Measurements from ENCODE around the gene SLC7A1.

Gene SLC7A1

GRCh38 chr13:29594303-29594709 is 1.2 kb downstream of the SLC7A1 start:
- TF ChIP-seq GATA2 (IDR thresholded peaks at IDR 0.05; ENCODE audit: low read depth, low read length) (no peak), GATA3 (IDR thresholded peaks at IDR 0.05; ENCODE audit: low read depth, low read length) (no peak)

GRCh38 chr13:29593605-29594297 is 1.7 kb downstream of the SLC7A1 start:
- TF ChIP-seq GATA2 (IDR thresholded peaks at IDR 0.05; ENCODE audit: low read depth, low read length) (no peak), GATA3 (IDR thresholded peaks at IDR 0.05; ENCODE audit: low read depth, low read length) (no peak)

GRCh38 chr13:29591310-29591709 is 4.2 kb downstream of the SLC7A1 start:
- TF ChIP-seq GATA2 (IDR thresholded peaks at IDR 0.05; ENCODE audit: low read depth, low read length) (no peak), GATA3 (IDR thresholded peaks at IDR 0.05; ENCODE audit: low read depth, low read length) (no peak)

GRCh38 chr13:29589967-29590366 is 5.5 kb downstream of the SLC7A1 start:
- no peak for TF ChIP-seq GATA2 (IDR thresholded peaks at IDR 0.05; ENCODE audit: low read depth, low read length)
- TF ChIP-seq GATA3 (IDR thresholded peaks at IDR 0.05; ENCODE audit: low read depth, low read length): no peak

GRCh38 chr13:29589234-29589633 is 6.3 kb downstream of the SLC7A1 start:
- TF ChIP-seq GATA3 (IDR thresholded peaks at IDR 0.05; ENCODE audit: low read depth, low read length) (no peak), GATA2 (IDR thresholded peaks at IDR 0.05; ENCODE audit: low read depth, low read length) (no peak)

- TF ChIP-seq GATA2 (IDR thresholded peaks at IDR 0.05; ENCODE audit: low read depth, low read length) (no peak), GATA3 (IDR thresholded peaks at IDR 0.05; ENCODE audit: low read depth, low read length) (no peak)
Measured at GRCh38 chr13:29587645-29588044, 7.8 kb downstream of the SLC7A1 start.

GRCh38 chr13:29583073-29583785 is 12.3 kb downstream of the SLC7A1 start:
- TF ChIP-seq GATA3 (IDR thresholded peaks at IDR 0.05; ENCODE audit: low read depth, low read length): no peak
- TF ChIP-seq GATA2 (IDR thresholded peaks at IDR 0.05; ENCODE audit: low read depth, low read length): no peak

- TF ChIP-seq GATA3 (IDR thresholded peaks at IDR 0.05; ENCODE audit: low read depth, low read length): no peak
- TF ChIP-seq GATA2 (IDR thresholded peaks at IDR 0.05; ENCODE audit: low read depth, low read length): no peak
Measured at GRCh38 chr13:29582171-29582570, 13.3 kb downstream of the SLC7A1 start.

GRCh38 chr13:29581666-29582065 is 13.8 kb downstream of the SLC7A1 start:
- TF ChIP-seq GATA2 (IDR thresholded peaks at IDR 0.05; ENCODE audit: low read depth, low read length): no peak
- no peak for TF ChIP-seq GATA3 (IDR thresholded peaks at IDR 0.05; ENCODE audit: low read depth, low read length)

GRCh38 chr13:29579094-29579493 is 16.4 kb downstream of the SLC7A1 start:
- TF ChIP-seq GATA2 (IDR thresholded peaks at IDR 0.05; ENCODE audit: low read depth, low read length): no peak
- no peak for TF ChIP-seq GATA3 (IDR thresholded peaks at IDR 0.05; ENCODE audit: low read depth, low read length)

GRCh38 chr13:29578300-29579085 is 17.0 kb downstream of the SLC7A1 start:
- TF ChIP-seq GATA3 (IDR thresholded peaks at IDR 0.05; ENCODE audit: low read depth, low read length) (no peak), GATA2 (IDR thresholded peaks at IDR 0.05; ENCODE audit: low read depth, low read length) (no peak)

- TF ChIP-seq GATA2 (IDR thresholded peaks at IDR 0.05; ENCODE audit: low read depth, low read length) (no peak), GATA3 (IDR thresholded peaks at IDR 0.05; ENCODE audit: low read depth, low read length) (no peak)
Measured at GRCh38 chr13:29577136-29578051, 18.1 kb downstream of the SLC7A1 start.

GRCh38 chr13:29576581-29576980 is 18.9 kb downstream of the SLC7A1 start:
- TF ChIP-seq GATA3 (IDR thresholded peaks at IDR 0.05; ENCODE audit: low read depth, low read length): no peak
- no peak for TF ChIP-seq GATA2 (IDR thresholded peaks at IDR 0.05; ENCODE audit: low read depth, low read length)

Data from SH-SY5Y (cell line).